Activated CD8-positive, alpha-beta T cell treated with anti-CD3 and anti-CD28 coated beads for 36 hours (primary cell): ENCODE measurements around the gene DEPP1. TPM values are rescaled to one million over a fixed set of nuclear protein-coding genes. Genes with fewer than 3 reads are reported as not detected.

Source experiments
- ATAC-seq: fragments of 200-7000 bp; cut with Tn5 transposase; one replicate; pipeline ENCODE4 v1.10.0; 2021; ENCODE audit warnings: mild to moderate bottlenecking, moderate library complexity
- CTCF ChIA-PET: fragments of 350-600 bp; sonication (Branson Sonifier 250); formaldehyde crosslinking; loops from one replicate; lab custom pipeline; 2021; ENCODE audit warnings: antibody characterized with exemption; lab: Charles Lee
- POLR2A ChIA-PET: fragments of 350-600 bp; sonication (Branson Sonifier 250); formaldehyde crosslinking; loops from one replicate; lab custom pipeline; 2021; ENCODE audit warnings: antibody characterized with exemption; lab: Charles Lee
- DNase-seq: peaks from one replicate; pipeline ENCODE4 v3.0.0-alpha.2; 2020
- H3K27ac Mint-ChIP-seq: one replicate; pipeline ENCODE4 v1.8.0; 2021; ENCODE audit warnings: mild to moderate bottlenecking, mixed read lengths
- H3K27me3 Mint-ChIP-seq: one replicate; pipeline ENCODE4 v1.8.0; 2021; ENCODE audit warnings: mixed read lengths
- H3K36me3 Mint-ChIP-seq: one replicate; pipeline ENCODE4 v1.8.0; 2021; ENCODE audit warnings: low read depth, mixed read lengths
- H3K4me1 Mint-ChIP-seq: one replicate; pipeline ENCODE4 v1.8.0; 2021; ENCODE audit warnings: low read depth, mixed read lengths
- H3K4me3 Mint-ChIP-seq: one replicate; pipeline ENCODE4 v1.8.0; 2021; ENCODE audit warnings: mild to moderate bottlenecking, moderate library complexity, mixed read lengths
- H3K9me3 Mint-ChIP-seq: one replicate; pipeline ENCODE4 v1.8.0; 2021; ENCODE audit warnings: mixed read lengths
- intact Hi-C: fragments of 100-400 bp; cut with micrococcal nuclease; formaldehyde crosslinking; loops from one replicate; pipeline ENCODE4 v1.10.0; 2022
- total RNA-seq, 2 experiments: library from RNA; stranded (reverse); gene quantifications; one replicate each; pipeline ENCODE4 v1.2.3, GENCODE V29; 2021
- TF ChIP-seq, protein P1 (sequence below): fragments of 200-600 bp; IDR thresholded peaks from one replicate; pipeline ENCODE4 v1.8.0; 2022; ENCODE audit warnings: antibody characterized with exemption, mild to moderate bottlenecking

Gene DEPP1
- total RNA-seq, 2 experiments from 2014 or later = 0.16 to 0.27 TPM

- intact Hi-C loops = no loop called here
- DNase-seq = no peak
- TF ChIP-seq, protein P1, sequence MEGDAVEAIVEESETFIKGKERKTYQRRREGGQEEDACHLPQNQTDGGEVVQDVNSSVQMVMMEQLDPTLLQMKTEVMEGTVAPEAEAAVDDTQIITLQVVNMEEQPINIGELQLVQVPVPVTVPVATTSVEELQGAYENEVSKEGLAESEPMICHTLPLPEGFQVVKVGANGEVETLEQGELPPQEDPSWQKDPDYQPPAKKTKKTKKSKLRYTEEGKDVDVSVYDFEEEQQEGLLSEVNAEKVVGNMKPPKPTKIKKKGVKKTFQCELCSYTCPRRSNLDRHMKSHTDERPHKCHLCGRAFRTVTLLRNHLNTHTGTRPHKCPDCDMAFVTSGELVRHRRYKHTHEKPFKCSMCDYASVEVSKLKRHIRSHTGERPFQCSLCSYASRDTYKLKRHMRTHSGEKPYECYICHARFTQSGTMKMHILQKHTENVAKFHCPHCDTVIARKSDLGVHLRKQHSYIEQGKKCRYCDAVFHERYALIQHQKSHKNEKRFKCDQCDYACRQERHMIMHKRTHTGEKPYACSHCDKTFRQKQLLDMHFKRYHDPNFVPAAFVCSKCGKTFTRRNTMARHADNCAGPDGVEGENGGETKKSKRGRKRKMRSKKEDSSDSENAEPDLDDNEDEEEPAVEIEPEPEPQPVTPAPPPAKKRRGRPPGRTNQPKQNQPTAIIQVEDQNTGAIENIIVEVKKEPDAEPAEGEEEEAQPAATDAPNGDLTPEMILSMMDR = no peak
- ATAC-seq = no peak
- no peaks in the 10 kb centered on the region for H3K27me3 Mint-ChIP-seq
- H3K9me3 Mint-ChIP-seq = no peaks in the 10 kb centered on the region
- H3K36me3 Mint-ChIP-seq = no peaks in the 10 kb centered on the region
- ChIA-PET POLR2A (no interaction called here), CTCF (no interaction called here)
- H3K4me1 Mint-ChIP-seq = peaks cover 45% of the 10 kb centered on the region
- H3K27ac Mint-ChIP-seq = no peak overlapping the region
- no peak overlapping the region for H3K4me3 Mint-ChIP-seq
These were observed 7.2 kb downstream of the DEPP1 start for GRCh38 chr10:44971434-44971833.

GRCh38 chr10:44970812-44971395 is 7.7 kb downstream of the DEPP1 start:
- TF ChIP-seq, protein P1 = no peak
- H3K4me3 Mint-ChIP-seq = no peak overlapping the region
- no peak for DNase-seq
- CTCF ChIA-PET = interaction anchor here (1.5 kb wide), 1 partner anchor 30 kb away, joined by 3 read pairs; no protein-coding TSS in a partner anchor
- H3K27ac Mint-ChIP-seq = no peak overlapping the region
- peaks cover 49% of the 10 kb centered on the region for H3K4me1 Mint-ChIP-seq
- ATAC-seq = no peak
- no peaks in the 10 kb centered on the region for H3K27me3 Mint-ChIP-seq
- no peaks in the 10 kb centered on the region for H3K36me3 Mint-ChIP-seq
- no peaks in the 10 kb centered on the region for H3K9me3 Mint-ChIP-seq
- intact Hi-C loops = no loop called here
- POLR2A ChIA-PET = no interaction called here

DNA sequence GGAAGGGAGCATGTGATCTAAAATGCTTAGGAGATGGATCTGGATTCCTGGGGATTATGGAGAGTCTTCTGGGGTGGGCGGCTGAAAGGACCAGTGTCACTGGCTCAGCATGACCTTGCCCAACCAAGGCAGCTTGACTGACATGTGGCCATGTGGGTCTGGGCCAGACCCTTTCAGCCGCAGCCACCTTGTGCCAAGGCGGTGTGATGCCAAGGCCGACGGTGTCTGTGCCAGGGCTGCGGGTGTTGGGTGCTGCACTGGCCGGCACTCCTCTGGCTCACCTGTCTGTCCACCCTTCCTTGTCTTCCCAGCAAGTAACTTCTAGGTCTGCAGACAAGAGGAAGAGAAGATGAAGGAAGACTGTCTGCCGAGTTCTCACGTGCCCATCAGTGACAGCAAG is 8.8 kb downstream of the DEPP1 start:
- Mint-ChIP-seq H3K36me3 (no peaks in the 10 kb centered on the region), H3K27ac (no peak overlapping the region), H3K9me3 (no peaks in the 10 kb centered on the region), H3K4me1 (peaks cover 54% of the 10 kb centered on the region), H3K27me3 (no peaks in the 10 kb centered on the region), H3K4me3 (no peak overlapping the region)
- intact Hi-C loops = no loop called here
- TF ChIP-seq, protein P1 = no peak
- CTCF ChIA-PET = interaction anchor here (1.5 to 2.9 kb wide), 2 partner anchors 31 to 37 kb away, joined by 3 to 10 read pairs; no protein-coding TSS in a partner anchor
- DNase-seq (no peak), ATAC-seq (no peak)
- POLR2A ChIA-PET = no interaction called here

DNA sequence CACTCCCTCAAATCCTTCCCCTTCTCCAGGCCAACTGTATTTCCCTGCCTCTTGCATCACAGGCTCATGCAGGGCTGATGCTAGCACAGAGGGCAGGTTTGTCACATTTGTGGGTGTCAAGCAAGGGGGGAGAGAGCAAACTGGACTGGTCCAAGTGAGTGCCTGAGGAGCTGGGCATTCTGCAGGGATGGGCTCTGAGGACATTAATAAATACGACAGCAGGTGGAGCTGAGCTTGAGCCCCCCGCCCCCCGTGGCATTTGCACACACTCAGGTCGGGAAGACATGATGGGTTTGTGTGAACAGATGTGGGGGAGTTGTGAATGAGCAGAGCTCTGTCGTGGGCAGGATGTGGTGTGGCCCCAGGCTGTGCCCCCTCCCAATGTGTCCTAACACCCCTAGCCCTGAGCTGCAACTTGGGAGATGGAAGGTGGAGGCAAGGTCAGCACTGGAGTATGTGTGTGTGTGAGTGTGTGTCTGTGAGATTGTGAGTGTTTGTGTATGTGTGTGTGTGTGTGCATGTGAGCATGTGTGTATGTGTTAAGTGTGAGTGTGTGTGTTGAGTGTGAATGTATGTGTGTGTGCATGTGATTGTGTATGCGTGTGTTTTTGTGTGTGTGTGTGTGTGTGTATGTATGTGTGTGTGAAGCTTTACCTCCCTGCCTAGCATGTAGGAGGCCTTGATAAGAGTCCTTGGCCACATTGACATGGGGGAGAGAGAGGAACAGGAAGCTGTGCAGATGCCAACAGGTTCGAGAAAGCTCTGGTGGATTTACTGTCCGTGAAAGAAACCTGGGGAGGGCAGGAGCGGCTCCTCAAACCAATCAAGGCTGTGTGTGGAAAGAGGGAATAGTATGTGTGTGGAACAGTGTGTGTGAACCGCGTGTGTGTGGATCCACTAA is 9.9 kb downstream of the DEPP1 start:
- Mint-ChIP-seq H3K36me3 (no peaks in the 10 kb centered on the region), H3K4me1 (peaks cover 43% of the 10 kb centered on the region), H3K4me3 (peak overlapping the region; percentile 14), H3K27ac (peak overlapping the region; percentile 39), H3K27me3 (no peaks in the 10 kb centered on the region), H3K9me3 (no peaks in the 10 kb centered on the region)
- TF ChIP-seq, protein P1 = no peak
- DNase-seq = peak; percentile 71
- ATAC-seq = peak; percentile 77
- ChIA-PET POLR2A (interaction anchor here (0.6 to 1.8 kb wide), 4 partner anchors 10 to 32 kb away, joined by 3 to 5 read pairs (median 4); no protein-coding TSS in a partner anchor), CTCF (interaction anchor here (0.7 to 2.9 kb wide), 4 partner anchors 10 to 36 kb away, joined by 3 to 10 read pairs (median 6); partner anchors contain the start of gene RASSF4)
- intact Hi-C loops = no loop called here
